Vagina (tissue), 2 donors: ENCODE results near the gene PDE4D.

Experiments used
- POLR2AphosphoS5 ChIP-seq, 2 donors: sonication (generic); formaldehyde crosslinking; IDR thresholded peaks; one replicate each; pipeline ENCODE4 v1.9.0; 2017; ENCODE audit warnings: antibody characterized with exemption in 2 of 2, mild to moderate bottlenecking in 2 of 2, low read depth in 1 of 2; ENCODE audit not compliant: insufficient read depth in 1 of 2
- TF ChIP-seq, protein P1 (sequence below), 3 experiments: fragments of 450-650 bp in 2 of 3; fragments of 200-600 bp in 1 of 3; sonication (generic) in 1 of 3; IDR thresholded peaks; one replicate each; pipeline ENCODE4 v1.5.1; 2017 to 2019; ENCODE audit warnings: antibody characterized with exemption in 3 of 3, mild to moderate bottlenecking in 2 of 3, moderate library complexity in 2 of 3

DNA sequence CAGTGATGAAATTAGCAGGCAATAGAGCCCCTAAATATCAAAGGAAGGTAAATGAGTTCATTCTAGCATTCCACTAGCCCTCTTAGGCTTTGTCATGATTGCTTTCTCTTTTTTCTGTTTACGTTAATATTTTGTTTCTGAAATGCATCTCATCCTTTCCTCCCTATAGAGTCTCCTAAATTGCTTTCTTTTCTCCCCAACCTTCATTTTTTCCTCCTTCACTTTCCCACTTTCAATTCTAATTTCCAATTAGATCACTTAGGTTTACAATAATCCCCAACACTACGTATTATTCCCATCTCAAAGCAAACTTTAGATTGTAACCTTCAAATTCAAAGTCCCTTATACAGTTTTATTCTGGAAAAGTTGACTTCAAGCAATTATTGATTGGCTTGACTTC is 751.4 kb downstream of the PDE4D start:
- TF ChIP-seq POLR2AphosphoS5 (IDR thresholded peaks at IDR 0.05; ENCODE audit: insufficient read depth in 1 of 2, low read depth in 1 of 2) = no peak
- TF ChIP-seq, protein P1, sequence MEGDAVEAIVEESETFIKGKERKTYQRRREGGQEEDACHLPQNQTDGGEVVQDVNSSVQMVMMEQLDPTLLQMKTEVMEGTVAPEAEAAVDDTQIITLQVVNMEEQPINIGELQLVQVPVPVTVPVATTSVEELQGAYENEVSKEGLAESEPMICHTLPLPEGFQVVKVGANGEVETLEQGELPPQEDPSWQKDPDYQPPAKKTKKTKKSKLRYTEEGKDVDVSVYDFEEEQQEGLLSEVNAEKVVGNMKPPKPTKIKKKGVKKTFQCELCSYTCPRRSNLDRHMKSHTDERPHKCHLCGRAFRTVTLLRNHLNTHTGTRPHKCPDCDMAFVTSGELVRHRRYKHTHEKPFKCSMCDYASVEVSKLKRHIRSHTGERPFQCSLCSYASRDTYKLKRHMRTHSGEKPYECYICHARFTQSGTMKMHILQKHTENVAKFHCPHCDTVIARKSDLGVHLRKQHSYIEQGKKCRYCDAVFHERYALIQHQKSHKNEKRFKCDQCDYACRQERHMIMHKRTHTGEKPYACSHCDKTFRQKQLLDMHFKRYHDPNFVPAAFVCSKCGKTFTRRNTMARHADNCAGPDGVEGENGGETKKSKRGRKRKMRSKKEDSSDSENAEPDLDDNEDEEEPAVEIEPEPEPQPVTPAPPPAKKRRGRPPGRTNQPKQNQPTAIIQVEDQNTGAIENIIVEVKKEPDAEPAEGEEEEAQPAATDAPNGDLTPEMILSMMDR (IDR thresholded peaks at IDR 0.05) = no peak
